Peyer's patch (tissue), 4 donors: ENCODE data around the gene MYO15A. TPM values are rescaled to one million over a fixed set of nuclear protein-coding genes. Genes with fewer than 3 reads are reported as not detected.
A peak's percentile ranks its signal among the peaks of the same experiment; 100 is the strongest.

ENCODE experiments used
- DNase-seq, 3 donors: peaks; one replicate each; pipeline ENCODE4 v3.0.0-alpha.2; 2017 to 2019
- H3K27ac ChIP-seq, 4 donors: fragments of 200-600 bp; sonication (generic); one replicate each; pipeline ENCODE4 v1.5.1; 2016 to 2019
- H3K27me3 ChIP-seq, 2 donors: fragments of 200-600 bp; sonication (generic); one replicate each; pipeline ENCODE4 v1.5.1; 2019
- H3K36me3 ChIP-seq, 3 donors: fragments of 200-600 bp; sonication (generic); one replicate each; pipeline ENCODE4 v1.5.1; 2016 to 2019
- H3K4me1 ChIP-seq, 4 donors: fragments of 200-600 bp; sonication (generic); one replicate each; pipeline ENCODE4 v1.5.1; 2016 to 2019
- H3K4me3 ChIP-seq, 4 donors: fragments of 200-600 bp; sonication (generic); 1 replicate in 3 of 4; 2 replicates in 1 of 4; pipeline ENCODE4 v1.5.1; 2016 to 2019; ENCODE audit warnings: mild to moderate bottlenecking in 1 of 4
- H3K9me3 ChIP-seq, 4 donors: fragments of 200-600 bp; sonication (generic); one replicate each; pipeline ENCODE4 v1.5.1; 2016 to 2019; ENCODE audit warnings: mild to moderate bottlenecking in 1 of 4
- CTCF ChIP-seq, 6 experiments: fragments of 450-650 bp in 4 of 6; fragments of 200-600 bp in 2 of 6; sonication (generic) in 1 of 6; IDR thresholded peaks; one replicate each; pipeline ENCODE4 v1.5.1; 2017 to 2019; ENCODE audit warnings: antibody characterized with exemption in 6 of 6, mild to moderate bottlenecking in 3 of 6, moderate library complexity in 1 of 6
- POLR2A ChIP-seq, 2 donors: fragments of 450-650 bp; IDR thresholded peaks; one replicate each; pipeline ENCODE4 v1.5.1; 2017; ENCODE audit warnings: antibody characterized with exemption in 2 of 2, mild to moderate bottlenecking in 2 of 2, moderate library complexity in 2 of 2
- total RNA-seq, 4 donors: library from RNA; depleted of rRNA; stranded (reverse); fragments of >200 nt; gene quantifications; one replicate each; pipeline ENCODE4 v1.1.0, GENCODE V29; 2016

Gene MYO15A
- total RNA-seq, 4 donors from 2014 or later = 3.6 to 5.0 (median 3.8) TPM; not detected in 1

GRCh38 chr17:18177722-18178121, 69.2 kb downstream of the MYO15A start:
- no peak for DNase-seq
- no peak overlapping the region for H3K4me3 ChIP-seq

GRCh38 chr17:18179196-18179595, 70.6 kb downstream of the MYO15A start:
- Histone ChIP-seq H3K9me3 (no peaks in the 10 kb centered on the region), H3K27me3 (no peaks in the 10 kb centered on the region), H3K4me3 (no peak overlapping the region), H3K27ac (no peak overlapping the region), H3K36me3 (no peaks in the 10 kb centered on the region), H3K4me1 (peaks cover 0 to 12% (median 1%) of the 10 kb centered on the region in 4 donors)
- TF ChIP-seq CTCF (IDR thresholded peaks at IDR 0.05) (no peak), POLR2A (IDR thresholded peaks at IDR 0.05) (no peak)
- no peak for DNase-seq

More at GRCh38 chr17:18177722-18178121, 69.2 kb downstream of the MYO15A start:
- Histone ChIP-seq H3K27me3 (no peaks in the 10 kb centered on the region), H3K36me3 (no peaks in the 10 kb centered on the region), H3K4me1 (peaks cover 0 to 11% (median 1%) of the 10 kb centered on the region in 4 donors), H3K9me3 (no peaks in the 10 kb centered on the region), H3K27ac (no peak overlapping the region)
- no peak for TF ChIP-seq CTCF (IDR thresholded peaks at IDR 0.05)
- no peak for TF ChIP-seq POLR2A (IDR thresholded peaks at IDR 0.05)

GRCh38 chr17:18179804-18180203, 71.2 kb downstream of the MYO15A start:
- H3K36me3 ChIP-seq = no peaks in the 10 kb centered on the region
- no peaks in the 10 kb centered on the region for H3K9me3 ChIP-seq
- no peak overlapping the region for H3K27ac ChIP-seq
- H3K4me3 ChIP-seq = no peak overlapping the region
- peaks cover 0 to 13% (median 1%) of the 10 kb centered on the region in 4 donors for H3K4me1 ChIP-seq
- TF ChIP-seq POLR2A (IDR thresholded peaks at IDR 0.05) = no peak
- no peak for TF ChIP-seq CTCF (IDR thresholded peaks at IDR 0.05)
- H3K27me3 ChIP-seq = no peaks in the 10 kb centered on the region
- no peak for DNase-seq

- peaks cover 0 to 27% (median 5%) of the 10 kb centered on the region in 4 donors for H3K4me1 ChIP-seq
- H3K27me3 ChIP-seq = no peaks in the 10 kb centered on the region
- H3K4me3 ChIP-seq = no peak overlapping the region
- no peak for DNase-seq
- TF ChIP-seq POLR2A (IDR thresholded peaks at IDR 0.05) (no peak), CTCF (IDR thresholded peaks at IDR 0.05) (no peak)
- no peaks in the 10 kb centered on the region for H3K9me3 ChIP-seq
- H3K27ac ChIP-seq = peak overlapping the region in 1 of 4 donors; percentile 95
- H3K36me3 ChIP-seq = no peaks in the 10 kb centered on the region
These were observed 72.8 kb downstream of the MYO15A start for GRCh38 chr17:18181358-18181757.

- Histone ChIP-seq H3K4me3 (peak overlapping the region; percentile 89 to 96 (median 90)), H3K27ac (peak overlapping the region; percentile 95 to 99 (median 98)), H3K36me3 (no peaks in the 10 kb centered on the region), H3K9me3 (no peaks in the 10 kb centered on the region), H3K27me3 (no peaks in the 10 kb centered on the region), H3K4me1 (peaks cover 0 to 37% (median 9%) of the 10 kb centered on the region in 4 donors)
- peak in 2 of 3 donors; percentile 56 to 57 for DNase-seq
- TF ChIP-seq CTCF (IDR thresholded peaks at IDR 0.05) = no peak
- TF ChIP-seq POLR2A (IDR thresholded peaks at IDR 0.05) = no peak
These were observed 73.8 kb downstream of the MYO15A start for GRCh38 chr17:18182110-18182977.
